CD14-positive monocyte (primary cell): Measurements from ENCODE around the gene HDAC8. TPM values are rescaled to one million over a fixed set of nuclear protein-coding genes. Genes with fewer than 3 reads are reported as not detected.
"Not testable (repeated sequence)": the region's sequence is repeated elsewhere in the genome, so short reads cannot be mapped to it uniquely, and the experiment has no call there.

Source experiments
- DNase-seq, 3 donors: peaks; one replicate each; pipeline ENCODE4 v3.0.0-alpha.2; 2011 to 2022
- H2AFZ ChIP-seq: 2 replicates; pipeline ENCODE4 v1.6.0; 2012; ENCODE audit warnings: mild to moderate bottlenecking, low read depth, low read length, inconsistent platforms; ENCODE audit not compliant: insufficient read depth, poor library complexity, severe bottlenecking
- H3K27ac ChIP-seq, 2 donors: 1 replicate in 1 of 2; 2 replicates in 1 of 2; pipeline ENCODE4 v1.5.1; 2012 to 2013; ENCODE audit warnings: low read length in 2 of 2, control low read depth in 1 of 2, inconsistent platforms in 1 of 2, low read depth in 1 of 2, mild to moderate bottlenecking in 1 of 2
- H3K27me3 ChIP-seq, 2 donors: one replicate each; pipeline versions ENCODE4 v1.6.0 to v1.6.1; 2011 to 2013; ENCODE audit warnings: low read length in 2 of 2; ENCODE audit not compliant: control insufficient read depth in 2 of 2, insufficient read depth in 2 of 2
- H3K36me3 ChIP-seq, 2 donors: replicated peaks in 1 of 2; 1 replicate in 1 of 2; 2 replicates in 1 of 2; pipeline versions ENCODE4 v1.5.1 to v1.6.1; 2012 to 2013; ENCODE audit warnings: low read length in 2 of 2, control low read depth in 1 of 2, inconsistent platforms in 1 of 2, mild to moderate bottlenecking in 1 of 2; ENCODE audit not compliant: insufficient read depth in 2 of 2, control insufficient read depth in 1 of 2
- H3K4me1 ChIP-seq, 2 donors: 1 replicate in 1 of 2; 2 replicates in 1 of 2; pipeline versions ENCODE4 v1.5.1 to v1.6.1; 2012 to 2013; ENCODE audit warnings: low read length in 2 of 2, control low read depth in 1 of 2, inconsistent platforms in 1 of 2, mild to moderate bottlenecking in 1 of 2, moderate library complexity in 1 of 2; ENCODE audit not compliant: insufficient read depth in 2 of 2, control insufficient read depth in 1 of 2
- H3K4me2 ChIP-seq: replicated peaks from 2 replicates; pipeline ENCODE3; 2012; ENCODE audit warnings: low read length, moderate library complexity, mild to moderate bottlenecking; ENCODE audit not compliant: poor library complexity, severe bottlenecking; ENCODE audit errors: extremely low read depth
- H3K4me3 ChIP-seq, 3 experiments: fragments of 200-600 bp in 1 of 3; sonication (generic) in 1 of 3; replicated peaks in 1 of 3; 1 replicate in 2 of 3; 2 replicates in 1 of 3; pipeline ENCODE4 v1.5.1; 2011 to 2013; ENCODE audit warnings: low read length in 3 of 3, mild to moderate bottlenecking in 3 of 3, control low read depth in 2 of 3, low read depth in 2 of 3, inconsistent platforms in 1 of 3, moderate library complexity in 1 of 3
- H3K79me2 ChIP-seq: 2 replicates; pipeline ENCODE4 v1.6.0; 2012; ENCODE audit warnings: mild to moderate bottlenecking, control low read depth, inconsistent platforms, low read length, moderate library complexity; ENCODE audit not compliant: insufficient read depth
- H3K9ac ChIP-seq: 2 replicates; pipeline ENCODE4 v1.6.0; 2017; ENCODE audit warnings: low read length, mild to moderate bottlenecking; ENCODE audit not compliant: insufficient read depth, poor library complexity, severe bottlenecking
- H3K9me3 ChIP-seq, 2 donors: replicated peaks in 1 of 2; 1 replicate in 1 of 2; 2 replicates in 1 of 2; pipeline versions ENCODE4 v1.5.1 to v1.6.1; 2012 to 2013; ENCODE audit warnings: low read length in 2 of 2, control low read depth in 1 of 2; ENCODE audit not compliant: control insufficient read depth in 1 of 2, insufficient read depth in 1 of 2
- H4K20me1 ChIP-seq: 2 replicates; pipeline ENCODE4 v1.6.0; 2012; ENCODE audit warnings: mild to moderate bottlenecking, low read length, control low read depth, moderate library complexity; ENCODE audit not compliant: insufficient read depth
- H3K27ac Mint-ChIP-seq, 7 donors: one replicate each; pipeline ENCODE4 v1.8.0; 2020; ENCODE audit warnings: mild to moderate bottlenecking in 7 of 7, mixed read lengths in 7 of 7, moderate library complexity in 6 of 7, inconsistent platforms in 2 of 7
- H3K27me3 Mint-ChIP-seq, 3 donors: one replicate each; pipeline ENCODE4 v1.8.0; 2021 to 2022; ENCODE audit warnings: low read depth in 3 of 3, mild to moderate bottlenecking in 3 of 3, mixed read lengths in 3 of 3, moderate library complexity in 3 of 3, inconsistent platforms in 1 of 3
- H3K36me3 Mint-ChIP-seq, 2 donors: one replicate each; pipeline ENCODE4 v1.8.0; 2020; ENCODE audit warnings: mixed read lengths in 2 of 2, inconsistent platforms in 1 of 2, mild to moderate bottlenecking in 1 of 2
- H3K4me1 Mint-ChIP-seq: one replicate; pipeline ENCODE4 v1.8.0; 2020; ENCODE audit warnings: mild to moderate bottlenecking, mixed read lengths
- H3K4me3 Mint-ChIP-seq, 2 donors: one replicate each; pipeline ENCODE4 v1.8.0; 2020; ENCODE audit warnings: mild to moderate bottlenecking in 2 of 2, mixed read lengths in 2 of 2, moderate library complexity in 1 of 2
- H3K9me3 Mint-ChIP-seq, 7 donors: one replicate each; pipeline ENCODE4 v1.8.0; 2020 to 2022; ENCODE audit warnings: mixed read lengths in 7 of 7, mild to moderate bottlenecking in 6 of 7, moderate library complexity in 6 of 7, inconsistent platforms in 2 of 7
- WGBS: methylation state at CpG from one replicate; pipeline ENCODE4 v1.1.5; 2013; ENCODE audit warnings: missing lambda C conversion rate; ENCODE audit not compliant: insufficient coverage; 5-methylcytosine and 5-hydroxymethylcytosine counted together
- intact Hi-C, 2 donors: fragments of 100-400 bp; cut with micrococcal nuclease; formaldehyde crosslinking; loops; one replicate each; pipeline versions ENCODE4 v1.15.0 to v1.15.1; 2023
- polyA plus RNA-seq, 3 donors: library from polyadenylated mRNA; depleted of rRNA in 1 of 3; unstranded in 2 of 3; stranded (reverse) in 1 of 3; fragments of 300-500 nt in 2 of 3; fragments of >200 nt in 1 of 3; fragmentation: Illumina TruSeq in 2 of 3; gene quantifications; 1 replicate in 2 of 3; 2 replicates in 1 of 3; pipeline ENCODE4 v1.2.3, GENCODE V29; 2012 to 2021
- TF ChIP-seq, protein P1 (sequence below): fragments of 200-600 bp; IDR thresholded peaks from one replicate; pipeline ENCODE4 v1.8.0; 2022; ENCODE audit warnings: antibody characterized with exemption, mild to moderate bottlenecking

Gene HDAC8
- polyA plus RNA-seq, 3 donors: 14.3 to 22.9 (median 20.5) TPM

GRCh38 chrX:72408885-72409284 is 163.8 kb downstream of the HDAC8 start:
- Histone ChIP-seq H3K4me2 (no peak overlapping the region), H3K36me3 (no peaks in the 10 kb centered on the region), H3K9ac (no peak overlapping the region), H3K27ac (no peak overlapping the region), H3K27me3 (no peaks in the 10 kb centered on the region), H3K79me2 (no peaks in the 10 kb centered on the region), H4K20me1 (no peaks in the 10 kb centered on the region), H3K4me3 (no peak overlapping the region), H2AFZ (no peak overlapping the region), H3K4me1 (no peaks in the 10 kb centered on the region), H3K9me3 (no peaks in the 10 kb centered on the region)
- TF ChIP-seq, protein P1, sequence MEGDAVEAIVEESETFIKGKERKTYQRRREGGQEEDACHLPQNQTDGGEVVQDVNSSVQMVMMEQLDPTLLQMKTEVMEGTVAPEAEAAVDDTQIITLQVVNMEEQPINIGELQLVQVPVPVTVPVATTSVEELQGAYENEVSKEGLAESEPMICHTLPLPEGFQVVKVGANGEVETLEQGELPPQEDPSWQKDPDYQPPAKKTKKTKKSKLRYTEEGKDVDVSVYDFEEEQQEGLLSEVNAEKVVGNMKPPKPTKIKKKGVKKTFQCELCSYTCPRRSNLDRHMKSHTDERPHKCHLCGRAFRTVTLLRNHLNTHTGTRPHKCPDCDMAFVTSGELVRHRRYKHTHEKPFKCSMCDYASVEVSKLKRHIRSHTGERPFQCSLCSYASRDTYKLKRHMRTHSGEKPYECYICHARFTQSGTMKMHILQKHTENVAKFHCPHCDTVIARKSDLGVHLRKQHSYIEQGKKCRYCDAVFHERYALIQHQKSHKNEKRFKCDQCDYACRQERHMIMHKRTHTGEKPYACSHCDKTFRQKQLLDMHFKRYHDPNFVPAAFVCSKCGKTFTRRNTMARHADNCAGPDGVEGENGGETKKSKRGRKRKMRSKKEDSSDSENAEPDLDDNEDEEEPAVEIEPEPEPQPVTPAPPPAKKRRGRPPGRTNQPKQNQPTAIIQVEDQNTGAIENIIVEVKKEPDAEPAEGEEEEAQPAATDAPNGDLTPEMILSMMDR: no peak
- no peak for DNase-seq
- Mint-ChIP-seq H3K27me3 (peaks cover 0 to 3% (median 1%) of the 10 kb centered on the region in 3 donors), H3K9me3 (peaks cover 0 to 7% (median 2%) of the 10 kb centered on the region in 7 donors), H3K27ac (no peak overlapping the region), H3K36me3 (peaks cover 9 to 17% of the 10 kb centered on the region in 2 donors), H3K4me1 (peaks cover 2% of the 10 kb centered on the region), H3K4me3 (no peak overlapping the region)
- no CpG with 5 or more reads among the region's 2 CpGs for WGBS
- intact Hi-C loops: no loop called here

DNA sequence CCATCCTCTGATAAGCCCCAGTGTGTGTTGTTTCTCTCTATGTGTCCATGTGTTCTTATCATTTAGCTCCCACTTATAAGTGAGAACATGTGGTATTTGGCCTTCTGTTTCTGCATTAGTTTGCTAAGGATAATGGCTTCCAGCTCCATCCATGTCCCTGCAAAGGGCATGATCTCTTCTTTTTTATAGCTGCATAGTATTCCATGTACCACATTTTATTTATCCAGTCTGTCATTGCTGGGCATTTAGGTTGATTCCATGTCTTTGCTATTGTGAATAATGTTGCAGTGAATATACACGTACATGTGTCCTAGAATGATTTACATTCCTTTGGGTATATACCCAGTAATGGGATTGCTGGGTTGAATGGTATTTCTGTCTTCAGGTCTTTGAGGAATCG is 167.5 kb downstream of the HDAC8 start:
- H3K36me3 ChIP-seq, H3K4me3 Mint-ChIP-seq, H3K27ac Mint-ChIP-seq, DNase-seq, H3K79me2 ChIP-seq, H3K9me3 ChIP-seq, H3K4me1 ChIP-seq, H3K9ac ChIP-seq, H3K4me2 ChIP-seq, H4K20me1 ChIP-seq, intact Hi-C loops, H2AFZ ChIP-seq, H3K4me3 ChIP-seq, H3K27me3 Mint-ChIP-seq, H3K27me3 ChIP-seq, H3K4me1 Mint-ChIP-seq, H3K27ac ChIP-seq: not testable (repeated sequence)
- Mint-ChIP-seq H3K36me3 (peaks cover 9 to 15% of the 10 kb centered on the region in 2 donors), H3K9me3 (peaks cover 0 to 13% (median 2%) of the 10 kb centered on the region in 7 donors)
- WGBS: no CpG with 5 or more reads among the region's 2 CpGs
